B cell (primary cell): ENCODE measurements around the gene SLC2A1.

Experiments used
- EZH2 ChIP-seq: IDR thresholded peaks from 2 replicates; pipeline ENCODE4 v1.6.1; 2012; ENCODE audit warnings: borderline replicate concordance, low read depth, mild to moderate bottlenecking, moderate library complexity, low read length; ENCODE audit not compliant: insufficient read depth, poor library complexity, severe bottlenecking
- TF ChIP-seq, protein P1 (sequence below): fragments of 200-600 bp; IDR thresholded peaks from one replicate; pipeline ENCODE4 v1.8.0; 2022; ENCODE audit warnings: antibody characterized with exemption, mild to moderate bottlenecking

- TF ChIP-seq EZH2, result no peak
- TF ChIP-seq, protein P1, sequence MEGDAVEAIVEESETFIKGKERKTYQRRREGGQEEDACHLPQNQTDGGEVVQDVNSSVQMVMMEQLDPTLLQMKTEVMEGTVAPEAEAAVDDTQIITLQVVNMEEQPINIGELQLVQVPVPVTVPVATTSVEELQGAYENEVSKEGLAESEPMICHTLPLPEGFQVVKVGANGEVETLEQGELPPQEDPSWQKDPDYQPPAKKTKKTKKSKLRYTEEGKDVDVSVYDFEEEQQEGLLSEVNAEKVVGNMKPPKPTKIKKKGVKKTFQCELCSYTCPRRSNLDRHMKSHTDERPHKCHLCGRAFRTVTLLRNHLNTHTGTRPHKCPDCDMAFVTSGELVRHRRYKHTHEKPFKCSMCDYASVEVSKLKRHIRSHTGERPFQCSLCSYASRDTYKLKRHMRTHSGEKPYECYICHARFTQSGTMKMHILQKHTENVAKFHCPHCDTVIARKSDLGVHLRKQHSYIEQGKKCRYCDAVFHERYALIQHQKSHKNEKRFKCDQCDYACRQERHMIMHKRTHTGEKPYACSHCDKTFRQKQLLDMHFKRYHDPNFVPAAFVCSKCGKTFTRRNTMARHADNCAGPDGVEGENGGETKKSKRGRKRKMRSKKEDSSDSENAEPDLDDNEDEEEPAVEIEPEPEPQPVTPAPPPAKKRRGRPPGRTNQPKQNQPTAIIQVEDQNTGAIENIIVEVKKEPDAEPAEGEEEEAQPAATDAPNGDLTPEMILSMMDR, result no peak
These were observed 6.2 kb downstream of the SLC2A1 start for GRCh38 chr1:42952303-42953001.
